Body of pancreas (tissue), 4 donors: ENCODE data around the gene STAT1. TPM values are rescaled to one million over a fixed set of nuclear protein-coding genes. Genes with fewer than 3 reads are reported as not detected.

Experiments
- ATAC-seq: fragments of 150-250 bp; one replicate; pipeline ENCODE4 v1.9.1; 2016
- DNase-seq, 4 donors: peaks; one replicate each; pipeline ENCODE4 v3.0.0-alpha.2; 2019
- H3K27ac ChIP-seq, 4 donors: fragments of 200-600 bp; sonication (generic); 1 replicate in 3 of 4; 2 replicates in 1 of 4; pipeline versions ENCODE4 v1.5.1 to v1.6.1; 2016 to 2019; ENCODE audit warnings: mild to moderate bottlenecking in 1 of 4, mixed read lengths in 1 of 4, moderate library complexity in 1 of 4
- H3K27me3 ChIP-seq, 2 donors: fragments of 200-600 bp; sonication (generic); one replicate each; pipeline ENCODE4 v1.6.0; 2016; ENCODE audit warnings: mild to moderate bottlenecking in 1 of 2
- H3K36me3 ChIP-seq, 2 donors: fragments of 200-600 bp; sonication (generic); replicated peaks in 1 of 2; 2 replicates each; pipeline ENCODE4 v1.5.1; 2016; ENCODE audit warnings: low read depth in 2 of 2; ENCODE audit not compliant: insufficient read depth in 1 of 2
- H3K4me1 ChIP-seq: fragments of 200-600 bp; sonication (generic); one replicate; pipeline ENCODE4 v1.6.0; 2016
- H3K4me3 ChIP-seq, 2 donors: fragments of 200-600 bp; sonication (generic); 1 replicate in 1 of 2; 2 replicates in 1 of 2; pipeline ENCODE4 v1.5.1; 2016 to 2019
- H3K9me3 ChIP-seq, 3 donors: fragments of 200-600 bp; sonication (generic); 1 replicate in 2 of 3; 2 replicates in 1 of 3; pipeline ENCODE4 v1.5.1; 2016
- POLR2A ChIP-seq, 3 donors: fragments of 450-650 bp; IDR thresholded peaks; one replicate each; pipeline ENCODE4 v1.6.1; 2016; ENCODE audit warnings: antibody characterized with exemption in 3 of 3, mild to moderate bottlenecking in 2 of 3
- WGBS, 2 donors: methylation state at CpG; one replicate each; pipeline ENCODE4 v1.1.5; 2017; 5-methylcytosine and 5-hydroxymethylcytosine counted together
- intact Hi-C: fragments of 100-400 bp; cut with DNase I; formaldehyde crosslinking; loops from one replicate; pipeline ENCODE4 v1.15.1; 2023
- total RNA-seq, 2 donors: library from RNA; depleted of rRNA; stranded (reverse); fragments of >200 nt; gene quantifications; one replicate each; pipeline ENCODE4 v1.1.0, GENCODE V29; 2016
- TF ChIP-seq, protein P1 (sequence below), 7 experiments: fragments of 450-650 bp in 4 of 7; fragments of 200-600 bp in 3 of 7; sonication (generic) in 3 of 7; IDR thresholded peaks; one replicate each; pipeline ENCODE4 v1.5.1; 2016 to 2019; ENCODE audit warnings: antibody characterized with exemption in 7 of 7

The STAT1 gene
- total RNA-seq, 2 donors from 2014 or later: 30.1 to 56.4 TPM

DNA sequence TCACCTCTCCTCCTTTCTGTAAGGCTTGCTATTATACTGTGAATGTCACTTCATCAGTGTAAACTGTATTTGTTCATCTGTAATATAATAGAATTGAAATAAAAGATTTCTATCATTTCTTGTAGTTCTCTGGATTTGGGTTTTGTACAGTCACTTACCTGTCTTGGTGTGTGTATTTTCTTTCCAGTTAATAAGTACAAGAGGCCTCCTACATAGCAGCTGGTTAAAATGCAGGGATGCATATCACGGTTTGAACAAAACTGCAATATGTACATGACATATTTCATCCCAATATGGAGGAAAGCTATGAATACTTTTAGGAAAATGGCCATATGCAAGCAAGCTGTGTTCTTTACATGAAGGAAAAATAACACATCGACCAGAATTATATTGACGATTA lies 5.4 kb upstream of the STAT1 start:
- H3K27ac ChIP-seq: peak overlapping the region in 3 of 4 donors; percentile 35 to 91 (median 56)
- H3K27me3 ChIP-seq: no peaks in the 10 kb centered on the region
- no peaks in the 10 kb centered on the region for H3K36me3 ChIP-seq
- TF ChIP-seq POLR2A (IDR thresholded peaks at IDR 0.05): no peak
- TF ChIP-seq, protein P1, sequence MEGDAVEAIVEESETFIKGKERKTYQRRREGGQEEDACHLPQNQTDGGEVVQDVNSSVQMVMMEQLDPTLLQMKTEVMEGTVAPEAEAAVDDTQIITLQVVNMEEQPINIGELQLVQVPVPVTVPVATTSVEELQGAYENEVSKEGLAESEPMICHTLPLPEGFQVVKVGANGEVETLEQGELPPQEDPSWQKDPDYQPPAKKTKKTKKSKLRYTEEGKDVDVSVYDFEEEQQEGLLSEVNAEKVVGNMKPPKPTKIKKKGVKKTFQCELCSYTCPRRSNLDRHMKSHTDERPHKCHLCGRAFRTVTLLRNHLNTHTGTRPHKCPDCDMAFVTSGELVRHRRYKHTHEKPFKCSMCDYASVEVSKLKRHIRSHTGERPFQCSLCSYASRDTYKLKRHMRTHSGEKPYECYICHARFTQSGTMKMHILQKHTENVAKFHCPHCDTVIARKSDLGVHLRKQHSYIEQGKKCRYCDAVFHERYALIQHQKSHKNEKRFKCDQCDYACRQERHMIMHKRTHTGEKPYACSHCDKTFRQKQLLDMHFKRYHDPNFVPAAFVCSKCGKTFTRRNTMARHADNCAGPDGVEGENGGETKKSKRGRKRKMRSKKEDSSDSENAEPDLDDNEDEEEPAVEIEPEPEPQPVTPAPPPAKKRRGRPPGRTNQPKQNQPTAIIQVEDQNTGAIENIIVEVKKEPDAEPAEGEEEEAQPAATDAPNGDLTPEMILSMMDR (IDR thresholded peaks at IDR 0.05): no peak
- H3K4me1 ChIP-seq: peaks cover 19% of the 10 kb centered on the region
- intact Hi-C loops: no loop called here
- no peak for DNase-seq
- WGBS, 2 donors: 77% methylated on average over 3 of the region's 3 CpGs
- ATAC-seq: no peak
- no peak overlapping the region for H3K4me3 ChIP-seq
- no peaks in the 10 kb centered on the region for H3K9me3 ChIP-seq

DNA sequence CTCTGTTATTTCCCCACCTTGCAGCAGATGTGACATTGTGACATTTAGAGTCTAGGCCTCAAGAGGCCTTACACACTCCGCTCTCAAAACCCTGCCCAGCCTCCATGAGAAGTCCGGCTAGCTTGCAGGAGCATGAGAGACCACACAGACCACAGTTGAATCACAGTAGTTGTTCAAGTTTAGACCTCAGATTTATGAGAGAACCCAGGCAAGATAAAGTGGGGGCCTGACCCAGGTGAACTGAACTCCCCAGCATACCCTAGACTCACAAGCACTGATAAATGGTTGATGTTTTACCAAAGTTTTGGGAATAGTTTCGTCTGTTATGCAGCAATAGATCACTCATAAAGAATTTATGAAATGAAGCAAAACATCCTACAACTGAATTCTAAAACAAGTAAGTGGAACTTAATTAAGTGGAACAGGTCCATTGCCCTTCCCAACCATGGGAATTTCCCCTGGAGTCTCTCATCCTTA lies 4.7 kb upstream of the STAT1 start:
- TF ChIP-seq, protein P1 (IDR thresholded peaks at IDR 0.05): no peak
- no peak for TF ChIP-seq POLR2A (IDR thresholded peaks at IDR 0.05)
- Histone ChIP-seq H3K27me3 (no peaks in the 10 kb centered on the region), H3K36me3 (no peaks in the 10 kb centered on the region), H3K4me1 (peaks cover 21% of the 10 kb centered on the region), H3K27ac (peak overlapping the region in 3 of 4 donors; percentile 35 to 91 (median 56)), H3K9me3 (no peaks in the 10 kb centered on the region), H3K4me3 (no peak overlapping the region)
- no peak for ATAC-seq
- intact Hi-C loops: no loop called here
- WGBS, 2 donors: 47 to 56% methylated on average over 3 of the region's 3 CpGs
- DNase-seq: no peak

DNA sequence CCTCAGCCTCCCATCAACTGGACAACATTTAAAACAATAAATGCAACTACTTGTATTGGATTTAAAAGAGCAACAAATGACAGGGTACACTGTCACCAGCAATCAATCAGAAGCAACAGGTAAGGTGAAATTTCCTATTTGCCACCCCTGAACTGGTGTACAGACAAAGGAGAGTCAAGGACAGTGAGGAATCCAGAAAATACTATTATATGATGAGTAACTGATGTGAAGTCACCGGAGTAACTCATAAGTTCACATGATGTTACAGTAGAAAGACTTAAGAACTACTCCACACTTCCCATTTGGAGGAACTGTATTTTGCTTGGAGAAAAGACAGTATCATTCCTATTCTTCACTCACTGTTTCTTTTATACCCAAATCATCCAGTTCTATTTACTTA lies 4.1 kb upstream of the STAT1 start:
- peak overlapping the region in 3 of 4 donors; percentile 35 to 91 (median 56) for H3K27ac ChIP-seq
- ATAC-seq: no peak
- intact Hi-C loops: no loop called here
- 59 to 72% methylated on average over 1 of the region's 1 CpG for WGBS, 2 donors
- H3K4me3 ChIP-seq: no peak overlapping the region
- no peaks in the 10 kb centered on the region for H3K9me3 ChIP-seq
- H3K4me1 ChIP-seq: peaks cover 24% of the 10 kb centered on the region
- H3K36me3 ChIP-seq: no peaks in the 10 kb centered on the region
- DNase-seq: no peak
- no peaks in the 10 kb centered on the region for H3K27me3 ChIP-seq
- no peak for TF ChIP-seq POLR2A (IDR thresholded peaks at IDR 0.05)
- TF ChIP-seq, protein P1 (IDR thresholded peaks at IDR 0.05): no peak

DNA sequence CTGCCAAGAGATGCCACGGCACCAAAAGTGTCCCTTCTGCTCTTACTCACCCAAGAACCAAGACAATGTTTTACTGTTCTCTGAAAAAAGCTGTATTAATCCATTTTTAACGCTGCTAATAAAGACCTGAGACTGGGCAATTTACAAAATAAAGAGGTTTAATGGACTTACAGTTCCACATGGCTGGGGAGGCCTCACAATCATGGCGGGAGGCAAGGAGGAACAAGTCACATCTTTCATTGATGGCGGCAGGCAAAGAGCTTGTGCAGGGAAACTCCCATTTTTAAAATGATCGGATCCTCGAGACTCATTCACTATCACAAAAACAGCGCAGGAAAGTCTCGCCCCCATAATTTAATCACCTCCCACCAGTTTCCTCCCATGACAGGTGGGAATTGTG lies 1.9 kb upstream of the STAT1 start:
- TF ChIP-seq POLR2A (IDR thresholded peaks at IDR 0.05): no peak
- TF ChIP-seq, protein P1 (IDR thresholded peaks at IDR 0.05): no peak
- Histone ChIP-seq H3K4me3 (no peak overlapping the region), H3K27me3 (no peaks in the 10 kb centered on the region), H3K4me1 (peaks cover 40% of the 10 kb centered on the region), H3K9me3 (no peaks in the 10 kb centered on the region), H3K27ac (no peak overlapping the region), H3K36me3 (no peaks in the 10 kb centered on the region)
- 85 to 91% methylated on average over 8 of the region's 8 CpGs for WGBS, 2 donors
- ATAC-seq (no peak), DNase-seq (no peak)
- intact Hi-C loops: no loop called here

DNA sequence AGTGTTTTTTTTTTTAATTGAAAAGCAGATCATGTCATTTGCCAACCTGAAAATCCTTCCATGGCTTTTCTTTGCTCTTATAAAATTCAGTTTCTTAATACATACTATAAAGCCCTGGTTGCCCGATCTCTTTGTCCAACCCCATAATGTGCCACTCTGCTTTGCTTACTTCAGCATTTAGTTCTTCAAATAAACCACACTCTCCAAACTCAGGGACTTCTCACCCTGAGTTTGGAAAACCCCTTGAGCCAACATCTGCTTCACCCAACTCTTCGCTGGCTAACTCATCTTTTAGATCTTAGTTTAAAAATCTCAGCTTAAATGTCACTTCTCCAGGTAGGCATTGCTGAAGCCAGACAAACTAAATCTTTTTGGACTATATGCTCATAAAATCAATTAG lies 1.3 kb upstream of the STAT1 start:
- intact Hi-C loops: no loop called here
- 87 to 100% methylated on average over 2 of the region's 2 CpGs for WGBS, 2 donors
- TF ChIP-seq POLR2A (IDR thresholded peaks at IDR 0.05): no peak
- TF ChIP-seq, protein P1 (IDR thresholded peaks at IDR 0.05): no peak
- Histone ChIP-seq H3K36me3 (no peaks in the 10 kb centered on the region), H3K27me3 (no peaks in the 10 kb centered on the region), H3K27ac (no peak overlapping the region), H3K9me3 (no peaks in the 10 kb centered on the region), H3K4me1 (peaks cover 40% of the 10 kb centered on the region), H3K4me3 (no peak overlapping the region)
- ATAC-seq: no peak
- DNase-seq: no peak
